Upper lobe of right lung (tissue), 1 donor: ENCODE results near the gene LAMC1. TPM values are rescaled to one million over a fixed set of nuclear protein-coding genes. Genes with fewer than 3 reads are reported as not detected.

Experiments used
- ATAC-seq: fragments of 200-7000 bp; cut with Tn5 transposase; one replicate; pipeline ENCODE4 v1.9.1; 2020; ENCODE audit warnings: mild to moderate bottlenecking, moderate library complexity
- DNase-seq: peaks from one replicate; pipeline ENCODE4 v3.0.0-alpha.2; 2020
- H3K27ac ChIP-seq: fragments of 200-600 bp; one replicate; pipeline ENCODE4 v1.8.0; 2022
- H3K27me3 ChIP-seq: fragments of 200-600 bp; one replicate; pipeline ENCODE4 v1.8.0; 2022; ENCODE audit warnings: mild to moderate bottlenecking
- H3K36me3 ChIP-seq: fragments of 200-600 bp; one replicate; pipeline ENCODE4 v1.8.0; 2022
- H3K4me1 ChIP-seq: fragments of 200-600 bp; one replicate; pipeline ENCODE4 v1.8.0; 2022
- H3K4me3 ChIP-seq: fragments of 200-600 bp; one replicate; pipeline ENCODE4 v1.8.0; 2022; ENCODE audit warnings: mild to moderate bottlenecking
- H3K9me3 ChIP-seq: fragments of 200-600 bp; one replicate; pipeline ENCODE4 v1.8.0; 2022
- CTCF ChIP-seq: fragments of 200-600 bp; IDR thresholded peaks from one replicate; pipeline ENCODE4 v1.8.0; 2022; ENCODE audit warnings: antibody characterized with exemption
- intact Hi-C: fragments of 100-400 bp; cut with DNase I; formaldehyde crosslinking; loops from one replicate; pipeline ENCODE4 v1.11.0; 2022
- total RNA-seq: library from RNA; stranded (reverse); fragmentation: NEBNext Ultra II Directional; extraction: Animal tissue kit (Norgen Biotek cat#: 25700); gene quantifications from one replicate; pipeline ENCODE4 v1.2.1, GENCODE V29; 2021
- donor health status: DM: no; HTN: yes; CAD: no; lungs with severe emphysema.

LAMC1 gene
- total RNA-seq, 1 donor from 2014 or later, result 120 TPM

GRCh38 chr1:183126528-183126927, 103.3 kb downstream of the LAMC1 start:
- intact Hi-C loops, result no loop called here
- no peak for DNase-seq
- Histone ChIP-seq H3K27me3 (no peaks in the 10 kb centered on the region), H3K4me1 (no peaks in the 10 kb centered on the region), H3K4me3 (no peak overlapping the region), H3K9me3 (no peaks in the 10 kb centered on the region), H3K27ac (peak overlapping the region; percentile 43), H3K36me3 (peaks cover 87% of the 10 kb centered on the region)
- no peak for TF ChIP-seq CTCF
- no peak for ATAC-seq

DNA sequence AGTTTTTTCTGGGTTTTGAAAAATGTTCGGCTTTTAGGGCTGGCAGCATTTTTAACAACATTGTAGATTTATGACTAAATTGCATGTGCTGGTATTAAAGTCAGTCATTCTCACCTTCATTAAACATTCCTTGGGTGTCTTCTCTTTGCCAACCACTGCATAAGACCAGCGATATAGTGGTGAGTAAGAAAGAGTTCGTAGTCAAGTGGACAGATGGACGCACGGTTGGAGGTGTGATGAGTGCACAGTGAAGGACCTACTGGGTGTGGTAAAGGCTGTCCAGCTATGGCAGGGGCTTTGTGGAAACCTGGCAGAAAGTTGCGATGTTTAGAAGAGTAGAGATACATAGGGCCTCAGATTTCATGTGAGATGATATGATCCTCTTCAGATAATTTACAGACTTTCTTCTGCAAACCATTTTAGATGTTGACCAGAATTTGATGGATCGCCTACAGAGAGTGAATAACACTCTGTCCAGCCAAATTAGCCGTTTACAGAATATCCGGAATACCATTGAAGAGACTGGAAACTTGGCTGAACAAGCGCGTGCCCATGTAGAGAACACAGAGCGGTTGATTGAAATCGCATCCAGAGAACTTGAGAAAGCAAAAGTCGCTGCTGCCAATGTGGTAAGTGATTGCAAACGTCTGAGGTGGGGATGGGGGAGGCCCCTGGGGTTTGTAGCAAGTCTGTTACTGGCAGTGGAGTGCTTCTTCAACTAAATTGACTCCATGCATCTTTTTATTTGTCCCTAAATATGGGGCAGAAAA, 106.9 kb downstream of the LAMC1 start:
- no peak for DNase-seq
- TF ChIP-seq CTCF, result no peak
- H3K4me1 ChIP-seq, result no peaks in the 10 kb centered on the region
- ATAC-seq, result no peak
- H3K4me3 ChIP-seq, result no peak overlapping the region
- intact Hi-C loops, result no loop called here
- no peak overlapping the region for H3K27ac ChIP-seq
- no peaks in the 10 kb centered on the region for H3K27me3 ChIP-seq
- H3K36me3 ChIP-seq, result peaks cover 83% of the 10 kb centered on the region
- no peaks in the 10 kb centered on the region for H3K9me3 ChIP-seq

- ATAC-seq (no peak), DNase-seq (no peak)
- no peaks in the 10 kb centered on the region for H3K9me3 ChIP-seq
- H3K4me1 ChIP-seq, result no peaks in the 10 kb centered on the region
- no peaks in the 10 kb centered on the region for H3K27me3 ChIP-seq
- H3K4me3 ChIP-seq, result no peak overlapping the region
- H3K27ac ChIP-seq, result no peak overlapping the region
- no peak for TF ChIP-seq CTCF
- intact Hi-C loops, result no loop called here
- peaks cover 83% of the 10 kb centered on the region for H3K36me3 ChIP-seq
Observed at GRCh38 chr1:183131166-183131565, 107.9 kb downstream of the LAMC1 start.

DNA sequence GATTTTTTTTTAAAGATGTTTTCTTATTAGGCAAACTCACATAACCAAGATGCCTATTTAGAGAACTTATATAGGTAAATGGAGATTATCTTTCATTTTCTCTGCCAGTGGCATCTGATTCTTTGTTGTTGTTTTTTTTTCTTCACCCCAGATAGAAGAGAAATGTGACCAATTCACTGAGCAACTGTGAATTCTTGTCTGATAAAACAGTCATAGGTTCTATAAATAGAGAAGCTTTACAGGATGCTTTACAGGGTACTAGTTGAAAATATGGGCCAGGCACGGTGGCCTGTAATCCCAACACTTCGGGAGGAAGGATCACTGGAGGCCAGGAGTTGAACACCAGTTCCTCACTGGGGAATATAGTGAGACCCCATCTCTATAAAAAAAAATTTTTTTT, 112.1 kb downstream of the LAMC1 start:
- intact Hi-C loops, result no loop called here
- H3K27ac ChIP-seq, result no peak overlapping the region
- no peaks in the 10 kb centered on the region for H3K27me3 ChIP-seq
- no peak overlapping the region for H3K4me3 ChIP-seq
- DNase-seq (no peak), ATAC-seq (no peak)
- peaks cover 9% of the 10 kb centered on the region for H3K4me1 ChIP-seq
- no peak for TF ChIP-seq CTCF
- H3K36me3 ChIP-seq, result peaks cover 65% of the 10 kb centered on the region
- H3K9me3 ChIP-seq, result no peaks in the 10 kb centered on the region

GRCh38 chr1:183137782-183138181, 114.6 kb downstream of the LAMC1 start:
- ATAC-seq (no peak), DNase-seq (no peak)
- Histone ChIP-seq H3K36me3 (peaks cover 68% of the 10 kb centered on the region), H3K4me1 (peaks cover 9% of the 10 kb centered on the region), H3K4me3 (no peak overlapping the region), H3K27me3 (no peaks in the 10 kb centered on the region), H3K9me3 (no peaks in the 10 kb centered on the region), H3K27ac (no peak overlapping the region)
- TF ChIP-seq CTCF, result no peak
- intact Hi-C loops, result no loop called here
